WERI-Rb-1 (cell line): ENCODE results near the gene XRCC1.

Experiments
- DNase-seq: peaks from one replicate; pipeline ENCODE4 v3.0.0-alpha.2; 2020
- H3K27ac ChIP-seq: fragments of 250-450 bp; sonication (Bioruptor Pico); 2 replicates; pipeline ENCODE4 v1.5.1; 2020; ENCODE audit warnings: mild to moderate bottlenecking, moderate library complexity
- H3K27me3 ChIP-seq: fragments of 250-450 bp; sonication (Bioruptor Pico); 2 replicates; pipeline ENCODE4 v1.5.1; 2021; ENCODE audit warnings: mild to moderate bottlenecking, low read depth, moderate library complexity; ENCODE audit not compliant: insufficient read depth, severe bottlenecking
- H3K36me3 ChIP-seq: fragments of 250-450 bp; sonication (Bioruptor Pico); 2 replicates; pipeline ENCODE4 v1.5.1; 2020; ENCODE audit warnings: mild to moderate bottlenecking, moderate library complexity
- H3K4me3 ChIP-seq: 2 replicates; pipeline ENCODE4 v1.5.1; 2011; ENCODE audit warnings: low read depth, mild to moderate bottlenecking, control low read depth, low read length
- H3K9me3 ChIP-seq: fragments of 250-450 bp; sonication (Bioruptor Pico); 2 replicates; pipeline ENCODE4 v1.5.1; 2021; ENCODE audit warnings: mild to moderate bottlenecking, moderate library complexity; ENCODE audit not compliant: severe bottlenecking
- TF ChIP-seq, protein P1 (sequence below): IDR thresholded peaks from 2 replicates; pipeline ENCODE4 v1.5.1; 2011; ENCODE audit warnings: low read depth, mild to moderate bottlenecking, control low read depth, inconsistent platforms, low read length

Gene XRCC1

DNA sequence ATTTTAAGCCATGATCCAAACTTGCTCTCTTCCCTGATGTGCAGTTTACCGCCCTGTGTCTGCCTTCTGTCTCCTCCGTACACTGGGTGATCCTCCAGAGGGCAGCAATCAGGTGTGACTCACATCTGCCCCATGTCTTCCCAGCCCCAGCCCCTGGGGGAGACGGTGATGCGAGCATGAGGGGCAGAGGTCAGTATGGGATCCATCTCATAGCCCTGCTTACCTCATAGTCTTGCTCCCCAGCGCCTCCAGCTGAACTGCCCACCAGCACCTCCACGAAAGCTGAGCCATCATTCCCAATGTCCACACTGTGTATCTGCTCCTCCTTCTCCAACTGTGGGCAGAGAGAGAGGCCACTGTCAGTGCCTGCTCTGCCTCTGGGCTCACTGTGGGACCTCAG, 14.6 kb downstream of the XRCC1 start:
- TF ChIP-seq, protein P1, sequence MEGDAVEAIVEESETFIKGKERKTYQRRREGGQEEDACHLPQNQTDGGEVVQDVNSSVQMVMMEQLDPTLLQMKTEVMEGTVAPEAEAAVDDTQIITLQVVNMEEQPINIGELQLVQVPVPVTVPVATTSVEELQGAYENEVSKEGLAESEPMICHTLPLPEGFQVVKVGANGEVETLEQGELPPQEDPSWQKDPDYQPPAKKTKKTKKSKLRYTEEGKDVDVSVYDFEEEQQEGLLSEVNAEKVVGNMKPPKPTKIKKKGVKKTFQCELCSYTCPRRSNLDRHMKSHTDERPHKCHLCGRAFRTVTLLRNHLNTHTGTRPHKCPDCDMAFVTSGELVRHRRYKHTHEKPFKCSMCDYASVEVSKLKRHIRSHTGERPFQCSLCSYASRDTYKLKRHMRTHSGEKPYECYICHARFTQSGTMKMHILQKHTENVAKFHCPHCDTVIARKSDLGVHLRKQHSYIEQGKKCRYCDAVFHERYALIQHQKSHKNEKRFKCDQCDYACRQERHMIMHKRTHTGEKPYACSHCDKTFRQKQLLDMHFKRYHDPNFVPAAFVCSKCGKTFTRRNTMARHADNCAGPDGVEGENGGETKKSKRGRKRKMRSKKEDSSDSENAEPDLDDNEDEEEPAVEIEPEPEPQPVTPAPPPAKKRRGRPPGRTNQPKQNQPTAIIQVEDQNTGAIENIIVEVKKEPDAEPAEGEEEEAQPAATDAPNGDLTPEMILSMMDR = no peak
- H3K9me3 ChIP-seq = no peaks in the 10 kb centered on the region
- no peaks in the 10 kb centered on the region for H3K27me3 ChIP-seq
- H3K36me3 ChIP-seq = peaks cover 46% of the 10 kb centered on the region
- H3K27ac ChIP-seq = no peak overlapping the region
- no peak for DNase-seq
- H3K4me3 ChIP-seq = no peak overlapping the region

GRCh38 chr19:43555185-43555770, 20.0 kb downstream of the XRCC1 start:
- H3K27ac ChIP-seq = no peak overlapping the region; the same call in 1 of the 2 replicates
- H3K27me3 ChIP-seq = no peaks in the 10 kb centered on the region
- H3K36me3 ChIP-seq = peaks cover 57% of the 10 kb centered on the region
- no peaks in the 10 kb centered on the region for H3K9me3 ChIP-seq
- DNase-seq = peak; percentile 84
- H3K4me3 ChIP-seq = no peak overlapping the region
- TF ChIP-seq, protein P1 = peak; percentile 84

DNA sequence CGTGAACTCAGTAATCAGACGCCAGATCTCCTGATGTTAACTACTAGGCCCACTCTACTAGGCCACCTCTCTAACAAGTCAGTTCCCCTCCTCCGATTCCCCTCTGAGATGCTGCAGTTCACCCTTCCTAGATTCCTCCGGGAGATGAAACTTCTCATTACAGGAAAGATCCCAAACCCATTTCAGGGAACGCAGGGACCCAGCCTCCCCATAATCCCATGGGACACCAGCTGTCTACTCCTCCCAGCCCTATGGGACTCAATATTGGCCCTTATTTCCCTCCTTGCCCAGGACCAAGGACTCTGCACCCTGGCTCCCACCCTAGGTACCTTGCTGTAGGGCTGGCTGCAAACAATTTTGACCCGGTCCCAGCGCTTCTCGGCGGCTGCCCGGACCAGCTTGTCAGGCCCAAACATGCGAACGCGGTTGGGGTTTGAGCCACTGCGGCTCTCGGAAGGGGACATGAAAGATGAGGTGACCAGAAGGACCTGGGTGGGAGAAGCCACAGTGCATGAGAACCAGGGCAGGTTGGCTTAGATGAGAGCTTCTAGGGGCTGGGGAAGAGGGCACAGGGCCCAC, 20.9 kb downstream of the XRCC1 start:
- TF ChIP-seq, protein P1 = no peak
- Histone ChIP-seq H3K27ac (peak overlapping the region; percentile 70; the same call in 1 of the 2 replicates), H3K36me3 (peaks cover 60% of the 10 kb centered on the region)

GRCh38 chr19:43553656-43554055, 21.7 kb downstream of the XRCC1 start:
- DNase-seq = peak; percentile 36
- peak overlapping the region; percentile 70 for H3K27ac ChIP-seq
- H3K4me3 ChIP-seq = no peak overlapping the region
- H3K36me3 ChIP-seq = peaks cover 67% of the 10 kb centered on the region
- H3K27me3 ChIP-seq = no peaks in the 10 kb centered on the region
- H3K9me3 ChIP-seq = no peaks in the 10 kb centered on the region
- TF ChIP-seq, protein P1 = no peak

More for the DNA sequence above, 20.9 kb downstream of the XRCC1 start:
- DNase-seq = no peak
- H3K9me3 ChIP-seq = no peaks in the 10 kb centered on the region
- H3K27me3 ChIP-seq = no peaks in the 10 kb centered on the region
- H3K4me3 ChIP-seq = no peak overlapping the region

- H3K27ac ChIP-seq = peak overlapping the region; percentile 70
- peak; percentile 20 for DNase-seq
- H3K36me3 ChIP-seq = peaks cover 67% of the 10 kb centered on the region
- H3K9me3 ChIP-seq = no peaks in the 10 kb centered on the region
- no peaks in the 10 kb centered on the region for H3K27me3 ChIP-seq
- no peak overlapping the region for H3K4me3 ChIP-seq
- TF ChIP-seq, protein P1 = no peak
Measured at GRCh38 chr19:43552616-43553015, 22.7 kb downstream of the XRCC1 start.

- no peaks in the 10 kb centered on the region for H3K27me3 ChIP-seq
- H3K36me3 ChIP-seq = peaks cover 67% of the 10 kb centered on the region
- no peaks in the 10 kb centered on the region for H3K9me3 ChIP-seq
- no peak overlapping the region for H3K27ac ChIP-seq
- no peak for DNase-seq
- TF ChIP-seq, protein P1 = no peak
- H3K4me3 ChIP-seq = no peak overlapping the region
Measured at GRCh38 chr19:43552198-43552450, 23.2 kb downstream of the XRCC1 start.
